ENCODE measurements around the gene SLC5A1. TPM values are rescaled to one million over a fixed set of nuclear protein-coding genes. Genes with fewer than 3 reads are reported as not detected.

The SLC5A1 gene
- total RNA-seq, 1 experiment from 2014 or later: not detected

- no peak for ATAC-seq
- Mint-ChIP-seq H3K4me1 (peaks cover 3% of the 10 kb centered on the region; the same call in 1 of the 2 replicates), H3K36me3 (no peaks in the 10 kb centered on the region), H3K4me3 (no peak overlapping the region), H3K27ac (no peak overlapping the region), H3K9me3 (no peaks in the 10 kb centered on the region), H3K27me3 (ENCODE audit: low read depth) (peaks cover 15% of the 10 kb centered on the region; the same call in 1 of the 2 replicates)
- TF ChIP-seq NR2C2 (CRISPR knock-in tag; IDR thresholded peaks at IDR 0.05) (no peak), ERG (CRISPR knock-in tag; IDR thresholded peaks at IDR 0.05) (no peak), MYBL2 (CRISPR knock-in tag; IDR thresholded peaks at IDR 0.05) (no peak)
- ChIA-PET POLR2A (no interaction called here), CTCF (interaction anchor here (0.5 to 3.8 kb wide), 4 partner anchors 60 to 164 kb away, joined by 4 to 25 read pairs (median 8); partner anchors contain the start of gene RFPL2)
- DNase-seq (ENCODE audit: low spot score): no peak
These were observed 2.6 kb upstream of the SLC5A1 start for GRCh38 chr22:32040324-32040904.

- Mint-ChIP-seq H3K9me3 (no peaks in the 10 kb centered on the region), H3K36me3 (no peaks in the 10 kb centered on the region), H3K27ac (no peak overlapping the region), H3K27me3 (ENCODE audit: low read depth) (peaks cover 21% of the 10 kb centered on the region), H3K4me3 (no peak overlapping the region), H3K4me1 (peaks cover 3% of the 10 kb centered on the region; the same call in 1 of the 2 replicates)
- DNase-seq (ENCODE audit: low spot score) (no peak), ATAC-seq (no peak)
- TF ChIP-seq, protein P1, sequence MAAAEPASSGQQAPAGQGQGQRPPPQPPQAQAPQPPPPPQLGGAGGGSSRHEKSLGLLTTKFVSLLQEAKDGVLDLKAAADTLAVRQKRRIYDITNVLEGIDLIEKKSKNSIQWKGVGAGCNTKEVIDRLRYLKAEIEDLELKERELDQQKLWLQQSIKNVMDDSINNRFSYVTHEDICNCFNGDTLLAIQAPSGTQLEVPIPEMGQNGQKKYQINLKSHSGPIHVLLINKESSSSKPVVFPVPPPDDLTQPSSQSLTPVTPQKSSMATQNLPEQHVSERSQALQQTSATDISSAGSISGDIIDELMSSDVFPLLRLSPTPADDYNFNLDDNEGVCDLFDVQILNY (CRISPR knock-in tag; IDR thresholded peaks at IDR 0.05): no peak
- TF ChIP-seq GABPB1 (CRISPR knock-in tag; IDR thresholded peaks at IDR 0.05) (no peak), FOXP4 (CRISPR knock-in tag; IDR thresholded peaks at IDR 0.05) (no peak), ELF4 (CRISPR knock-in tag; IDR thresholded peaks at IDR 0.05; ENCODE audit: low read depth) (no peak), ZNF219 (CRISPR knock-in tag; IDR thresholded peaks at IDR 0.05; ENCODE audit: borderline replicate concordance) (no peak), RELA (CRISPR knock-in tag; IDR thresholded peaks at IDR 0.05; ENCODE audit: borderline replicate concordance) (no peak), ZNF423 (CRISPR knock-in tag; IDR thresholded peaks at IDR 0.05) (no peak), MXD4 (CRISPR knock-in tag; IDR thresholded peaks at IDR 0.05; ENCODE audit: borderline replicate concordance) (no peak), EMX1 (CRISPR knock-in tag; IDR thresholded peaks at IDR 0.05) (no peak), IRF1 (CRISPR knock-in tag; IDR thresholded peaks at IDR 0.05) (no peak), TEAD1 (CRISPR knock-in tag; IDR thresholded peaks at IDR 0.05) (no peak)
- TF ChIP-seq, protein P2, sequence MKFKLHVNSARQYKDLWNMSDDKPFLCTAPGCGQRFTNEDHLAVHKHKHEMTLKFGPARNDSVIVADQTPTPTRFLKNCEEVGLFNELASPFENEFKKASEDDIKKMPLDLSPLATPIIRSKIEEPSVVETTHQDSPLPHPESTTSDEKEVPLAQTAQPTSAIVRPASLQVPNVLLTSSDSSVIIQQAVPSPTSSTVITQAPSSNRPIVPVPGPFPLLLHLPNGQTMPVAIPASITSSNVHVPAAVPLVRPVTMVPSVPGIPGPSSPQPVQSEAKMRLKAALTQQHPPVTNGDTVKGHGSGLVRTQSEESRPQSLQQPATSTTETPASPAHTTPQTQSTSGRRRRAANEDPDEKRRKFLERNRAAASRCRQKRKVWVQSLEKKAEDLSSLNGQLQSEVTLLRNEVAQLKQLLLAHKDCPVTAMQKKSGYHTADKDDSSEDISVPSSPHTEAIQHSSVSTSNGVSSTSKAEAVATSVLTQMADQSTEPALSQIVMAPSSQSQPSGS (CRISPR knock-in tag; IDR thresholded peaks at IDR 0.05; ENCODE audit: borderline replicate concordance, low read depth): no peak
- ChIA-PET CTCF (interaction anchor here (0.7 to 3.8 kb wide), 6 partner anchors 35 to 85 kb away, joined by 3 to 25 read pairs (median 4); no protein-coding TSS in a partner anchor), POLR2A (interaction anchor here (0.5 kb wide), 1 partner anchor 1358 kb away, joined by 5 read pairs; no protein-coding TSS in a partner anchor)
These were observed 330 bp downstream of the SLC5A1 start for GRCh38 chr22:32043391-32043790.

DNA sequence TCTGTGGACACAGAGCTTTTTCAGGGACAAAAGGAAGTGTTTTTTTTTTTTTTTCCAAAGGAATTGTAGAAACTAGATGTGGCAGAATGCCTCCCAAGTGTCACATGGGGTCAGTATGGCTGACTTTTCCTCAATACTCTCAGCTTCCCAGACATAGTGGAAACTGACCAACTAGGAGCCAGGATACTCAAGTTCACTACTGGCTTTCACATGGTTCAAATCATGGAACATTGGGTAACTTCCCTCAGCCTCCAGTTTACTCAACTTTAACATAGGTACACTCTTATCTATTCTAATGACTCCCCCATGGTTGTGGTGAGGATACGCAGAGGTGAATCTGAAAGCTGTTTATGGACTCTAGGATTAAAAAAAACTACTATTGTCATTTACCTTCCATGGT, 1.4 kb downstream of the SLC5A1 start:
- TF ChIP-seq NFE2L1 (CRISPR knock-in tag; IDR thresholded peaks at IDR 0.05): no peak
- no peak for TF ChIP-seq STAT6 (CRISPR knock-in tag; conservative IDR thresholded peaks at IDR 0.05; ENCODE audit: low read depth)
- TF ChIP-seq GRHL2 (CRISPR knock-in tag; IDR thresholded peaks at IDR 0.05; ENCODE audit: insufficient replicate concordance, severe bottlenecking): no peak
- no peak for TF ChIP-seq ZNF317 (CRISPR knock-in tag; IDR thresholded peaks at IDR 0.05; ENCODE audit: borderline replicate concordance, low read depth)
- no peak for TF ChIP-seq PRRX2 (CRISPR knock-in tag; IDR thresholded peaks at IDR 0.05)
- no peak for TF ChIP-seq HMGA2 (CRISPR knock-in tag; IDR thresholded peaks at IDR 0.05)
- no peaks in the 10 kb centered on the region; the same call in 1 of the 2 replicates for H3K4me1 Mint-ChIP-seq
- CTCF ChIA-PET: no interaction called here

More for the DNA sequence above, 1.4 kb downstream of the SLC5A1 start:
- Mint-ChIP-seq H3K4me3 (no peak overlapping the region), H3K36me3 (no peaks in the 10 kb centered on the region), H3K27ac (no peak overlapping the region), H3K9me3 (no peaks in the 10 kb centered on the region), H3K27me3 (ENCODE audit: low read depth) (peaks cover 19% of the 10 kb centered on the region)
- POLR2A ChIA-PET: no interaction called here
- DNase-seq (ENCODE audit: low spot score) (no peak), ATAC-seq (no peak)

Measured in WTC11 (cell line).